GM12873 (cell line): ENCODE measurements around the gene MKNK2.

ENCODE experiments used
- CTCF ChIP-seq: IDR thresholded peaks from 2 replicates; pipeline ENCODE4 v1.5.1; 2012; ENCODE audit warnings: low read depth, mild to moderate bottlenecking, moderate library complexity, low read length, control low read depth; ENCODE audit not compliant: insufficient read depth; ENCODE audit errors: missing control alignments

Gene MKNK2

GRCh38 chr19:2042485-2043250 lies 8.4 kb downstream of the MKNK2 start:
- peak; percentile 15 for TF ChIP-seq CTCF

DNA sequence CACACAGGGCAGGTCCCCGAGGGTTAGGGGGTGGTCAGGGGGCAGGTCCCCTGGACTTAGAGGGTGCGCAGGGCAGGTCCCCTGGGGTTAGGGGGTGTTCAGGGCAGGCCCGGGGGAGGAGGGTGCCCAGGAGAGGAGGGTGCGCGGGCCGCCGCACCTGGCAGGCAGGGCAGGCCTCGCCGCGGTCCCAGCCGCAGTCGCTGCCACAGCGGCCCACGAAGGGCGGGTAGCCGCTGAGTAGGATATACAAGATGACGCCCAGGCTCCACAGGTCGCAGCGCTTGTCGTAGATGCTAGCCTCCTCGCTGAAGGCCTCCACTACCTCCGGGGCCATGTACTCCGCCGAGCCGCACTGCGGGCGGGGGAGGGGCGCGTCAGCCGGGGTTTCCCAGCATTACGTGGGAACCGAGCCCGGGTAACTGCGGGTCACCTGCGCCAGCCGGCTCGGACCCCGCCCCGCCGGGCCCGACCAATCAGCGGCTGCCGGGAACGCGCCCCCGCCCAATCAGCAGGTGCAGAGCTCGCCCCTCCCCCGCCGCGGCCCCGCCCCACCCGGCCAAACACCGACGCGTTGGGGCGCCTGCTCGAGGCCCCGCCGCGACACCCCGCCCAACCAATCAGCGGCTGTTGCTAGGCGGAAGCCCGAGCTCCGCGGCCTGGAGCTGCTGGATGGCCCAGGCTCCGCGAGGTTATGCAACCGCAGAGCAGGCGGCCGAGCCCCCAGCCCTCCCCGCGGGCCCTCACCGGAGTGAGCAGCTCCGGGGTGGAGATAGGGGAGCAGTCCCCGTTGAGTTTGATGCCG lies 9.2 kb downstream of the MKNK2 start:
- TF ChIP-seq CTCF = no peak

DNA sequence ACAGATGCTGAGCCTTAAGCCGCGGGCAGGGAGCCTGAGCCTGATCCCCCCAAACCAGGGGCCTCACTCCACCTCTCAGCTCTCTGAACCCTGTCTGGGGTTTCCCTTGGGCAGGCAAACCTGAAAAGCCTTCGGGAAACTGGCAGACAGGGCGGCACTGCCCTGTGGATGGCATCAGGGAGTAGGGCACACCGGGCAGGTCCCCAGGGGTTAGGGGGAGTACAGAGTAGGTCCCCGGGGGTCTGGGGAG lies 9.7 kb downstream of the MKNK2 start:
- TF ChIP-seq CTCF = no peak

DNA sequence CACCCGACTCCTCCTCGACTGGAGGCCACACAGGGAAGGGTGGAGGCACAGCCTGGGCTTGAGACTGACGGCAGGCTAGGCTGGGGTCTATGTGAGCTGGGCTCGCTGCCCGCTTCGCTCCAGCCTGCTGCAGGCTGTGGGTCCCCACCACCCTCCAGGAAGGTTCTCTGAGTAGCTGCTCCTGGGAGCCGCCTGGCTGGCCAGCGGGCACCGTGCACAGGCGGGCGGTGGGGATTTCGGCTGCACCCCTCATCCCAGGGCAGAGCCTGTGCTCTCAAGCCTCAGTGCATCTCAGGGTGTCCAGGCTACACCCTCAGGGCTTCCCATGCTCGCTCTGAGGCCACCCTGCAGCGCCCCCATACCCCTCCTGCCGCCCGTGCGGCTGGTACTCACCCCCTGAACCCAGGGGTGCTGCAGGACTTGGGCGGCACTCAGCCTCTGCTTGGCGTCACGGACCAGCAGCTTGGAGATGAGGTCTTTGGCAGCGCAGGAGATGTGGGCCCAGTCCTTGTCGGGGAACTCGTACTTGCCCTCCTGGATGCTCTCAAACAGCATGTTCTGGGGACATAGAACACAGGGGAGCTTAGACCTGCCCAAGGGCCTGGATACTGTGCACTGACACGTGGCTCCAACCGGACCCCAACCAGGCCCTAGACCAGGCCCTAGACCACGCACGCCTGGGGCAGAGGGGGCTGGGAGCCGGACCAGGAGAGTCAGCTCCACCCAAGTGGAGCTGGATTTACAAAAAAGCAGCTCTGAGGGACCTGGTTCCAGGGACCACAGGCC lies 10.2 kb downstream of the MKNK2 start:
- TF ChIP-seq CTCF = no peak

DNA sequence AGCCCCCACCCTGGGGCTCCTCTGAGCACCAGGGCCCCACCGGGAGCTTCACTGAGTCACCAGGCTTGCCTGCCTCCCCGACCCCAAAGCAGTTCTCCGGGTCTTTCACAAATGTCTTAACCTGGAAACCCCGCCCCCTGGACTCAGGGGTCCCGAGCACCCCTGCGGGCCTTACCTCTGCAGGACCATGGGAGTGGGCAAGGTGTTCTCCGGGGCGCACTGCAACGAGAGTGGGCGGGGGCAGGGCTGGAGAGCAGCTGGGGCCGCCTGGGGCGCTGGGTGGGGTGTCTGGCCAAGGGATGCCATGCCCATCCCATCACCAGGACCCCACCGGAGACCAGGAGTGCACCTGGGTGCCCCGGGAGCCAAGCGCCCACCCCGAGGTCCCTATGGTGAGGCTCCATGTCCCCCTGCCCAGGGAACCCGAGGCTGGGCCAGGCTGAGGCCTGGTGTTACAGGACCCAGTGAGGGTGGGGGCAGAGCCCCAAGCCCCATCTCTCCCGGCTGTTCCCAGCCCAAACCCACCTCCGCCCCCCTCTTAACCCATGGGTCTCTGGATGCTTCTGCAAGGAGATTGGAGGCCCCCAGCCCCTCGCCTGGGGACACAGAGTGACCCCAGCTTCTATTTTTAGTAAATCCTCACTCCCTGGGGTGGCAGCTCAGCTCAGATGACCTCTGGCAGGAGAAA lies 10.9 kb downstream of the MKNK2 start:
- TF ChIP-seq CTCF = no peak

- no peak for TF ChIP-seq CTCF
These were observed 11.7 kb downstream of the MKNK2 start for GRCh38 chr19:2039089-2039958.
